AG04450 (cell line): Measurements from ENCODE around the gene PLAAT2. TPM values are rescaled to one million over a fixed set of nuclear protein-coding genes. Genes with fewer than 3 reads are reported as not detected.

Experiments used
- CTCF ChIA-PET: fragments of 300-600, 350-600 bp; formaldehyde crosslinking; extraction: SDS; loops from one replicate; lab custom pipeline; 2022; ENCODE audit warnings: antibody characterized with exemption, inconsistent platforms; lab: Charles Lee
- POLR2A ChIA-PET: fragments of 350-600 bp; formaldehyde crosslinking; extraction: SDS; loops from one replicate; lab custom pipeline; 2021; ENCODE audit warnings: antibody characterized with exemption, inconsistent platforms; lab: Yijun Ruan, JAX
- DNase-seq: peaks from one replicate; pipeline ENCODE4 v3.0.0-alpha.2; 2011; ENCODE audit warnings: low read depth, low spot score
- H3K27ac ChIP-seq: one replicate; pipeline ENCODE4 v1.5.1; 2012; ENCODE audit warnings: low read depth, low read length, control low read depth
- H3K27me3 ChIP-seq: one replicate; pipeline ENCODE4 v1.6.0; 2012; ENCODE audit warnings: low read length; ENCODE audit not compliant: control insufficient read depth, insufficient read depth
- H3K4me3 ChIP-seq: 2 replicates; pipeline ENCODE4 v1.5.1; 2011; ENCODE audit warnings: mild to moderate bottlenecking, low read depth, low read length, control low read depth
- H3K9me3 ChIP-seq: 2 replicates; pipeline ENCODE4 v1.5.1; 2012; ENCODE audit warnings: low read length; ENCODE audit not compliant: control insufficient read depth, insufficient read depth
- CTCF ChIP-seq: IDR thresholded peaks from 2 replicates; pipeline ENCODE4 v1.5.1; 2011; ENCODE audit warnings: low read depth, low read length, control low read depth, inconsistent platforms
- polyA plus RNA-seq: library from polyadenylated mRNA; depleted of rRNA; stranded (reverse); fragments of >200 nt; gene quantifications from 2 replicates; pipeline ENCODE4 v1.2.3, GENCODE V29; 2011

PLAAT2 gene
- polyA plus RNA-seq, 1 experiment = not detected

GRCh38 chr11:63558459-63559157, 4.6 kb downstream of the PLAAT2 start:
- POLR2A ChIA-PET = no interaction called here
- DNase-seq = no peak
- TF ChIP-seq CTCF = no peak
- H3K9me3 ChIP-seq = no peaks in the 10 kb centered on the region
- H3K27ac ChIP-seq = no peak overlapping the region
- no peak overlapping the region for H3K4me3 ChIP-seq
- H3K27me3 ChIP-seq = peaks cover 27% of the 10 kb centered on the region
- CTCF ChIA-PET = no interaction called here

- CTCF ChIA-PET = no interaction called here
- no peak for DNase-seq
Measured at GRCh38 chr11:63557570-63557969, 5.6 kb downstream of the PLAAT2 start.

GRCh38 chr11:63556404-63557013, 6.7 kb downstream of the PLAAT2 start:
- Histone ChIP-seq H3K4me3 (no peak overlapping the region), H3K9me3 (no peaks in the 10 kb centered on the region), H3K27ac (no peak overlapping the region), H3K27me3 (peaks cover 24% of the 10 kb centered on the region)
- CTCF ChIA-PET = no interaction called here
- TF ChIP-seq CTCF = no peak
- no peak for DNase-seq
- POLR2A ChIA-PET = no interaction called here

More at GRCh38 chr11:63557570-63557969, 5.6 kb downstream of the PLAAT2 start:
- POLR2A ChIA-PET = no interaction called here
- H3K27ac ChIP-seq = no peak overlapping the region
- TF ChIP-seq CTCF = no peak
- no peaks in the 10 kb centered on the region for H3K9me3 ChIP-seq
- no peak overlapping the region for H3K4me3 ChIP-seq
- peaks cover 24% of the 10 kb centered on the region for H3K27me3 ChIP-seq

- H3K9me3 ChIP-seq = no peaks in the 10 kb centered on the region; the same call in 1 of the 2 replicates
- H3K27ac ChIP-seq = no peak overlapping the region
- peaks cover 24% of the 10 kb centered on the region for H3K27me3 ChIP-seq
- no peak for TF ChIP-seq CTCF
- ChIA-PET POLR2A (no interaction called here), CTCF (no interaction called here)
- no peak for DNase-seq
- no peak overlapping the region for H3K4me3 ChIP-seq
Measured at GRCh38 chr11:63554877-63555223, 8.3 kb downstream of the PLAAT2 start.

GRCh38 chr11:63553759-63554158, 9.4 kb downstream of the PLAAT2 start:
- H3K9me3 ChIP-seq = no peaks in the 10 kb centered on the region; the same call in 1 of the 2 replicates
- H3K27ac ChIP-seq = no peak overlapping the region
- no peak for TF ChIP-seq CTCF
- no peak for DNase-seq
- ChIA-PET CTCF (no interaction called here), POLR2A (no interaction called here)
- H3K4me3 ChIP-seq = no peak overlapping the region
- peaks cover 19% of the 10 kb centered on the region for H3K27me3 ChIP-seq
